Prostate gland (tissue), 2 donors: ENCODE measurements around the gene TFF2.

Experiments
- POLR2A ChIP-seq: fragments of 450-650 bp; IDR thresholded peaks from one replicate; pipeline ENCODE4 v1.6.1; 2016; ENCODE audit warnings: antibody characterized with exemption, mild to moderate bottlenecking
- POLR2AphosphoS5 ChIP-seq: sonication (generic); formaldehyde crosslinking; IDR thresholded peaks from one replicate; pipeline ENCODE4 v1.6.1; 2017; ENCODE audit warnings: antibody characterized with exemption
- TF ChIP-seq, protein P1 (sequence below), 4 experiments: fragments of 200-600 bp in 2 of 4; fragments of 450-650 bp in 2 of 4; sonication (generic) in 2 of 4; IDR thresholded peaks; 1 replicate in 3 of 4; 2 replicates in 1 of 4; pipeline ENCODE4 v1.5.1; 2016 to 2019; ENCODE audit warnings: antibody characterized with exemption in 4 of 4, mild to moderate bottlenecking in 2 of 4, moderate library complexity in 2 of 4

DNA sequence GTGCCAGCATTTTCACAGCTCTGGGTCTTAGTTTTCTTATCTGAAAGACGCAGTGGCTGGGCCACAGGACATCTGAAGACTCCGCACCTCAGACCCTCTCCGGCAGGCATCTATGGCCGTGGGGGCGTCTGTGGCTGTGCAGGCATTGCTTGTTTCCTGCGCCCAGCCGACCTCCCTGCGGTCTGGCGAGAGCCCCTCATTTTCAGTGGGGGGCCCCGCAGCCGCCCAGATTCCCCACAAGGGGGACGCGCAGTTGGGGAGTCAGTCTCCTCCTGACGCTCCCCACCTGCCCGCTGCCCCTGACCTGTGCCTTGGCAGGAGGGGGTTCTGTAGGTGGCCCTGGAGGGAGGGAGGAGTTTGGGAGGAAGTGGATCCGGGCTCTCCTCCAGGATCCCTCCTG, 19.0 kb upstream of the TFF2 start:
- TF ChIP-seq, protein P1, sequence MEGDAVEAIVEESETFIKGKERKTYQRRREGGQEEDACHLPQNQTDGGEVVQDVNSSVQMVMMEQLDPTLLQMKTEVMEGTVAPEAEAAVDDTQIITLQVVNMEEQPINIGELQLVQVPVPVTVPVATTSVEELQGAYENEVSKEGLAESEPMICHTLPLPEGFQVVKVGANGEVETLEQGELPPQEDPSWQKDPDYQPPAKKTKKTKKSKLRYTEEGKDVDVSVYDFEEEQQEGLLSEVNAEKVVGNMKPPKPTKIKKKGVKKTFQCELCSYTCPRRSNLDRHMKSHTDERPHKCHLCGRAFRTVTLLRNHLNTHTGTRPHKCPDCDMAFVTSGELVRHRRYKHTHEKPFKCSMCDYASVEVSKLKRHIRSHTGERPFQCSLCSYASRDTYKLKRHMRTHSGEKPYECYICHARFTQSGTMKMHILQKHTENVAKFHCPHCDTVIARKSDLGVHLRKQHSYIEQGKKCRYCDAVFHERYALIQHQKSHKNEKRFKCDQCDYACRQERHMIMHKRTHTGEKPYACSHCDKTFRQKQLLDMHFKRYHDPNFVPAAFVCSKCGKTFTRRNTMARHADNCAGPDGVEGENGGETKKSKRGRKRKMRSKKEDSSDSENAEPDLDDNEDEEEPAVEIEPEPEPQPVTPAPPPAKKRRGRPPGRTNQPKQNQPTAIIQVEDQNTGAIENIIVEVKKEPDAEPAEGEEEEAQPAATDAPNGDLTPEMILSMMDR (IDR thresholded peaks at IDR 0.05) = no peak
- TF ChIP-seq POLR2AphosphoS5 (no peak), POLR2A (no peak)
